Retinal pigment epithelial cell (primary cell): ENCODE measurements around the gene KRTAP4-2.
"Not testable (repeated sequence)": the region's sequence is repeated elsewhere in the genome, so short reads cannot be mapped to it uniquely, and the experiment has no call there.

Source experiments
- DNase-seq: peaks from one replicate; pipeline ENCODE4 v3.0.0-alpha.2; 2010; ENCODE audit warnings: low read depth
- H3K4me3 ChIP-seq: 2 replicates; pipeline ENCODE4 v1.5.1; 2011; ENCODE audit warnings: mild to moderate bottlenecking, low read length, control low read depth, moderate library complexity
- CTCF ChIP-seq: conservative IDR thresholded peaks from 2 replicates; pipeline ENCODE4 v1.5.1; 2011; ENCODE audit warnings: low read depth, low read length, control low read depth, inconsistent platforms

KRTAP4-2 gene

GRCh38 chr17:41177727-41178271 lies at the start of gene KRTAP4-2:
Gene KRTAP4-2 (minus strand): TSS chr17:41178221. CDS start chr17:41178164, 57 bp downstream.
- no peak within 1 kb of the TSS for H3K4me3 ChIP-seq
- TF ChIP-seq CTCF = no peak
- DNase-seq = no peak

- not testable (repeated sequence) for DNase-seq, H3K4me3 ChIP-seq
Observed at GRCh38 chr17:41226598-41227095, 48.6 kb upstream of the KRTAP4-2 start, which contains the start of gene KRTAP9-2. Gene KRTAP9-2 (plus strand): TSS chr17:41226648. CDS start chr17:41226655, 7 bp downstream.

GRCh38 chr17:41226051-41226450 lies 48.0 kb upstream of the KRTAP4-2 start:
- TF ChIP-seq CTCF = no peak
- DNase-seq = no peak
- H3K4me3 ChIP-seq = no peak overlapping the region

GRCh38 chr17:41223821-41224220 lies 45.8 kb upstream of the KRTAP4-2 start:
- no peak for DNase-seq
- H3K4me3 ChIP-seq = no peak overlapping the region
- no peak for TF ChIP-seq CTCF

- H3K4me3 ChIP-seq = no peak overlapping the region
- no peak for DNase-seq
- TF ChIP-seq CTCF = no peak
Observed at GRCh38 chr17:41215681-41216080, 37.7 kb upstream of the KRTAP4-2 start.

- TF ChIP-seq CTCF = no peak
- no peak for DNase-seq
- no peak overlapping the region for H3K4me3 ChIP-seq
Observed at GRCh38 chr17:41212524-41213169, 34.6 kb upstream of the KRTAP4-2 start.

- TF ChIP-seq CTCF = no peak
- no peak for DNase-seq
- no peak overlapping the region for H3K4me3 ChIP-seq
Observed at GRCh38 chr17:41211845-41212466, 33.9 kb upstream of the KRTAP4-2 start.
